Stimulated activated CD8-positive, alpha-beta memory T cell treated with anti-CD3 and anti-CD28 coated beads, Interleukin-2, amount 100 ng/mL, for 1 hour (primary cell): ENCODE data around the gene RTN4R.

ENCODE experiments used
- DNase-seq, 2 donors: peaks; one replicate each; pipeline ENCODE4 v3.0.0-alpha.2; 2020; ENCODE audit warnings: low read depth in 2 of 2

RTN4R gene

DNA sequence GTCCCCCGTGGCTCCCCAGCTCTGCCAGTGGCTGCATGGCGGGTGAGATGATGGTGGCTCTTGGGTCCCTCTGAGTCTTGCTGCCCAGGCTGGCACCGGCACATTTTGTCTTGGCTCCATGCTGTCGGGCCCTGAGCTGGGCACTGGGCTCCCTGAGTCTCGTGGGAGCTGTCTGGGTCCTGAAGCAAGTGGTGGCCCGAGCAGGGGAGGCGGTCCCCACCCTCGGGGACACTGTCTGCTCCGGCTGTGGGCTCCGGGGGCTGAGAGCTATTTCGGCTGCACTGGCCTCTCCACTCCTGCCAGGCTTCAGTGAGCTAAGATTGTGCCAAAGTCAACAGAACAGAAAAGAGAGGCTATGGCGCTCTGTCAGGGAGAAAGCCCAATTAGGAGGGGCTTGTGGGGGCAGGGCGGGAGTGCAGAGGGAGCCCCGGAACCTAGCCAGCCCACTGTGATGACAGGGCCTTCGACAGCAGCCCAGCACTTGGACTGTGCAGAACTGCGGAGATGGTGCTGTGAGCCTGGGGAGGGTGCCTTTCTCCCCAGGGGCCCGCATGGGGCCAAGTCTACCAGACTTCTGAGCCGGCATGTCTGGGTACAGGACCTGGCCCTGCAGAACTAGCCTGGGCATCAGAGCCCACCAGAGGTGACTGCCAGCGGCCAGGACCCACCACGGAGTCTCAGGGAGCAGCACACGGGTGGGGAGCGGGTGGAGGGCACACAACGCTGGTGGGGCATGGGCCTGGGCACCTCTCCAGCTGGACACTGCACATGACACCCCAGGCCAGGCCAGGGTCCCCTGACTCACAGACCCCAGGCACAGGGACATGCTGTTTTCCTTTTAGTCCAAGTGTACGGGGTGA lies 38.0 kb downstream of the RTN4R start:
- no peak for DNase-seq

DNA sequence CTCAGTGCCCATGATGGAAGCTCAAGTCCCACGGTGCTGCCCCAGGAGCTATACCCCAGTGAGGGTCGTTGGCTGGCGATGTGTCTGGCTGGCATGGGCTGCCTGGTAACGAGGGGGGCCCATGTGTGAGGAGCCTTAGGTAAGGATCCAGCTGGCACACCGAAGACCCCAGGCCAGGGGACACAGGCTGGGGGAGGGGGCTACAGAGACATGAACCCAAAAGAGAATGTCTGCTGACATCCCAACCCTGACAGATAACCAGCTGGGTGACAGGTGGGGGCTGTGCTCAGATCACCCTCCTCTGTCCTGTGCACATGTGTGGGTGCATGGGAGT lies 39.2 kb downstream of the RTN4R start:
- DNase-seq: no peak

DNA sequence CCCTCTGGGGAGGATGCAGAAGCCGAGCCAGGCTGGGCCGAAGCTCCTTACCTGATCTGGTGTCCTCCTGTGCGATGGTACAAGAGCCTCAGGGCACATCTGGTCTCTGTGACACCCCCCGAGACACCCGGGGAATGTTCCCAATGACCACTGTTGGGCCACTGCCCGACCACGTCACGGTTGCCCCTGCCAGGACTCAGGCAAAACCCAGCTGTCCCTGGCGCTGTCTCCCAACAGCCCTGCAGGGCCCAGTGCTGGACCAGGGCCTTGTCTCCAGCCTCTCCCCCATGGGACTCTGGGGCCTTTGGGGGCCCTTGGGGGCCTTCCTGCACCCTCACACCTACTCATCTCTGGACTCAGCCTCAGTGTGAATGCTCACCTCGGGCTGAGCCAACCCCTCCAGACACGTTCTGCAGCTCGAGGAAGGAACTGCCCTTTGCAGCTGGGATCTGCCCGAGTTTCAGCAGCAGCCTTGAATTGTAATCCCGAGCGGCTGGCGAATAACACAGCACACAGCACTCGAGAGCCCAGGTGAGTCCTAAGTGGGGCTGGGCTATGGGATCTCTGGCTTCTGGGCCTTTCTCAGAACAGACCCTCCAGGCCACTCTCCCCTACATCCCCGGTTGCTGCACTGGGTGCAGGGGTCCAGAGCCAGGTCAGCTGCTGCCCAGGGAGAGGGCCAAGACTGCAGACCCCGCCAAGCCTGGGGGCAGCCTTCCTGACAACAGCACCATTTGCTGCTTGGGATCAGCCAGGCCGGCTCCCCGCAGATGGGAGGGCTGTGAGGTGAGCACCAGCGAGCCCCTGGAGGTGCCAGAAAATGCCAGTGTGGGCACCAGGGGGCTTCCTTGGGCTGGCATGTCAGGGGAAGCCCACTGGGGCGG lies 39.8 kb downstream of the RTN4R start:
- DNase-seq: no peak

DNA sequence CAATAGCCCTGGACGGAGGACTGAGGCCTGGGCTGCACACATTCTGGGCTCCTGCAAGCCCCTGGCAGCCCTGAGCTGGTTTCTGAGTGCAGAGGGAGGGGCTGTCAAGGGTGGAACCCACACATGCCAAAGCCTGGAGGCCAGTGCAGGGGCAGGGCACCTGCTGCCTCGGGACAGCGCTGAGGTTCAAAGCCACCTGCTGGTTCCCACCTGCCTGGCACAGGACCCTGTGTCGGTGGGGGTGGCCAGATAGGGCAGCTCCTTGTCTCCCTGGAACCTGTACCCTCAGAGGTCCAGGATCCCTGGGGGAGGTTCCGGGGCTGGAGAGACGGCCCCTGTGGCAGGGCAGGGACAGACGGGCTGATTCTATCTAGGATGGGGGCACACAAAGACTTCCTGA lies 40.8 kb downstream of the RTN4R start:
- DNase-seq: no peak

DNA sequence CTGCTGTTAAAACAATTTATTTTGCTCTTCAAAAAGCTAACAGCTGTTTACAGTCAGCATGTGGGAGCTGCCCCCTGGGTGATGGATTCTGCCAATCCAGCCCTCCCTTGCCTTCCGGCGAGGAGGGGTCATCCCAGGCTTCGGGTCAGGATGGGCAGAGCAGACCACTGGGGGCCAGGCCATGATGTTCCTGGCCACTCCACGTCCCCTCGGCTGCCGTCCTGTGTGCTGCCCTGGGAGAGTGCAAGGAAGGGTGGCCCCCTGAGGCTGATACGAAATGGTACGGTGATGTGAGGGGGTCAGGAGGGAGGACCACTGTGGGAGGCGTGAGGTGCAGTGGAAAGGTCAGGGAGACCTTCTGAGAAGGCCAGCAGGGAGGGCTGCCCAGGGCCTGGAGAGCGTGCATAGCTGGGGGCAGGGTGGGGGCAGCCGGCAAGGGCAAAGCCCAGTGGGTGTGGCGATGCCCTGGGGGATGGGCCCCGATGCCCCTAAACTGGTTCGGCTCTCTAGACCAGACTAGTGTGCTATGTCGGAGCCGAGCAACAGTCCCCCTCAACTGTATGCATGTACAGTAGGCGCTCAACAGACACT lies 41.3 kb downstream of the RTN4R start:
- no peak for DNase-seq

DNA sequence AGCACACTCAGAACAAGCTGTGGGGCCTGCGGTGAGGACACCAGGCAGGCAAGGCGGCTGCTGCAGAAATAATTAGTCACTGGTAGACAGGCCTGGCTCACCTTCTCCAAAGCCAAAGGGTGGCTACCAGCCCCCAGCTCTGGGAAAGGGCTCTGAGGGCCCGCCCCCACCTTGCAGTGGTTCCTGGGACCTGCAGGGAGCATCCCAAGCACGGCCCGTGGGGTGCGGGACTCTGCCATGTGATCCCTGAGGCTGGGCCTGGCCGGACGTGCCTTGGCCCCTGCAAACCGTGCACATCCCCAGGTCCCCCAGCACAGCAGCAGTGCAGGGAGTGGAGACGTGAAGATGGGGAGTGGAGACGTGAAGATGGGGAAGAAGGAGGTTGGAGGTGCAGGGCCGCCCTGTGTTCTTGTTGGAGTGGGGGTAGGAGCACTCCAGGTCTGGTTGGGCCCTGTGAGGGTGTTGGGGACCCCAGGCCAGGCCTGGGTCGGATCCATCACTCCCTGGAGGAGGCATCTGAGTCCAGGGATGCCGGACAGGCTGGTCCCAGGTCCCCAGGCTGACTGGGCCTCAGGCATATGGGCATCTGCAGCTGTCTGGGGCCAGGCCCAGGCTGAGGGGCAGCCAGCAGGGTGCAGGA lies 41.9 kb downstream of the RTN4R start:
- no peak for DNase-seq

DNA sequence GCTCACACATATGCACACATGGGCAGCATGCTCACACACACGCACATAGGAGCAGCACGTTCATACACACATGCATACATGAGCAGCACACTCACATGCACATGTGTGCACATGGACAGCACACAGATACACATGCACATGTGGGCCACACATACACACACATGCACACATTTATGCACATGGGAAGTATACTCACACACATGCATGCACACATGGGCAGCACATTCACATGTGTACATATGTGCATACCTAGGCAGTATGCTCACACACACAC lies 42.5 kb downstream of the RTN4R start:
- no peak for DNase-seq

DNA sequence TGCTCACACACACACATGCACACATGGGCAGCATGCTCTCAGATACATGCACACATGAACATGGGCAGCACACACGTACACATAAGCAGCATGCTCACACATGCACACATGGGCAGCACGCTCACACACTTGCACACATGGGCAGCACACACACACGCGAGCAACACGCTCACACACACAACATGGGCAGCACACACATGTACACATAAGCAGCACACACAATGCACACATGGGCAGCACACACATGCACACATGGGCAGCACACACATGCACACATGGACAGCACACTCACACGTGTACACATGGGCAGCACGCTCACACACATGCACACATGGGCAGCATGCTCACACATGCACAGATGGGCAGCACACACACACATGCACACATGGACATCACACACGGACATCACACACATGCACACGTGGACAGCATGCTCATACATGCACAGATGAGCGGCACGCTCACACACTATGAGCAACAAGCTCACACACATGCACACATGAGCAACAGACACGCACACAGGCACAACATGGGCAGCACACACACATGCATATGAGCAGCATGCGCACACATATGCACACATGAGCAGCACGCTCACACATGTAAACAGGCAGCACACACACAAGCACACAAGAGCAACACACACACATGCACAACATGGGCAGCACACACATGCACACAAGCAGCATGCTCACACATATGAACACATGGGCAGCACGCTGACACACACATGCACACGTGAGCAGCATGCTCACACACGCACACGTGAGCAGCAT lies 43.0 kb downstream of the RTN4R start:
- DNase-seq: no peak

DNA sequence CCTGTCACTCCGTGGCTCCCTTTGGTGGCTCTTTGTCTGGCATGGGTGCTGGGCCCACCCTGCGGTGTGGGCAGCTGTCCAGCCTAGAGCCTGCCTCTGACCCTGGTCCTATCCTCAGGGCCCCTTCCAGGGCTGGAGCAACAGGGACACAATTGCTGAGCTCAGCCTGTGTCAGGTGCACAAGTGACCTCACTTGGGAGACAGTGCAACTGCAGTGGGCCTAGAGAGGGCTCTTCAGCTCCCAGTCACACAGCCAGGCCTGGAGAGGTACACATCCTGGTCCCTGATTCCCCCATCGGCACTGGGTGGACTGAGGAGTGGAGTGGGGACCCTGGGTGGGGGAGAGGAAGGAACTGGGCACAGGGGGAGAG lies 43.9 kb downstream of the RTN4R start:
- no peak for DNase-seq

DNA sequence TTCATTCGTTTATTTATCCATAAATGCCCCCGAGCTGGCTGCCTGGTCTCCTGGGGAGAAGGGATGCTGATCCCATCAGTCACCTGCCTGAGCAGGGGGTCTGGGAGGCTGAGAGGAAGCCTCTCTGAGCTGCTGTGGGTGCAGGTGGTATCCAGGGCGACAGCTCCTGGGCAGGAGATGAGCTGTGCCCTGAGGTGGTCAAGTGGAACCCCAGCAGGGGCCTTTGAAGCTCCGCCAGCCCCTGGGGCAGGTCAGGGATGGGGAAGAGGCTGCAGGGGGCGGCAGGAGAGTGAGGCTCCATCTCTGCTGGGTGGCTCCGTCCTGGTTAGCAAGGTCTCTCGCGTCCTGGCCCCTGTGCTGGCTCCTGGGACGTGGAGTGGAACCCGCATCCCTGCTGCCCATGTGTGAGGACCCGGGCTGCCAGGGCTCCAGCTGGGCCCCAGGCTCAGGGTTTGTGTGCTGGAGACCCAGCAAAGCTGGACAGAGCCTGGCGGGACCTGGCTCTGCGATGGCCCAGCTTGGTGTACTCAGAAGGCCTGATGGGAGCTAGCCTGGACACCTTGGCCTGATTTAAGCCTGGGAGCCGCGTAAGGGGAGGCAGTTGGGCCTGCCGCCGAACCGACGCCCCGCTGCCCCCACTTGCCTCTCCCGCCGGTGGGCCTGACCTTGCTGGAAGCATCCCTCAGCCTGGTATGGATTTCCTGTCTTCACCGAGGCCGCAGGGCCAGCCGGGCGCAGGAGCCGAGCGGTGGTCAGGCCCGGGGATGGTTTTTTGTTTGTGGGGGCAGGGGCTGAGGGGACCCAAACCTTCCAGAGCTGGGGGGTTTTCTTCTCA lies 44.5 kb downstream of the RTN4R start:
- no peak for DNase-seq

DNA sequence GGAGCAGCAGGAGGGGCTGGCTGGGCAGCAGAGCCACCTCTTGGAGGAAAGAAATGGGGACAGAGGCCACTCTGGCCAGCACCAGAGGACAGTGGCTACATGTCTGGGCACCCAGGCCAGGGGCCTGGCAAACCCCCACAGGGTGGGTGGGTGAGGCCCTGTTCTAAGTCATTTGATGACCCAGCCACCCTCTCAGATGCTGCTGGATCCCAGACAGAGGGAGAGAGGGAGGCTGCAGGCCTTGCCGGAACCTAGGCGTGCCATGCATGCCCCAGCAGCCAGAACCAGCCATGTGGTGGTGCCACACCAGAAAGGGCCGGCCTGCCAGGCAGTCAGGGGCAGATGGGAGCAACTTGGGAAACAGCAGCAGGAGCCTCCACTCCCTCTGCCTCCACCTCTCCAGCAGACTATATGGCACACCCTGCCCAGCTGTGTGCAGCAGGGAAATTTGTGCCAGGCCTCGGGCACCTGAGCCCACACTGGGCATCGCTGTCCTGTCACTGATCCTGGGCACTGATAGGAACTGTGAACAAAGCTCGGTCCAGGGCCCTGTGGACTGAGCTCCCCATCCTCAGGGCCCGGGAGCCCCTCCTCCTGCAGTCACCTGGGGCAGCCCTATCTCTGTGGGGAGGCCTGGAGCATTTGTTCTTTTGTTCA lies 45.2 kb downstream of the RTN4R start:
- DNase-seq: no peak

DNA sequence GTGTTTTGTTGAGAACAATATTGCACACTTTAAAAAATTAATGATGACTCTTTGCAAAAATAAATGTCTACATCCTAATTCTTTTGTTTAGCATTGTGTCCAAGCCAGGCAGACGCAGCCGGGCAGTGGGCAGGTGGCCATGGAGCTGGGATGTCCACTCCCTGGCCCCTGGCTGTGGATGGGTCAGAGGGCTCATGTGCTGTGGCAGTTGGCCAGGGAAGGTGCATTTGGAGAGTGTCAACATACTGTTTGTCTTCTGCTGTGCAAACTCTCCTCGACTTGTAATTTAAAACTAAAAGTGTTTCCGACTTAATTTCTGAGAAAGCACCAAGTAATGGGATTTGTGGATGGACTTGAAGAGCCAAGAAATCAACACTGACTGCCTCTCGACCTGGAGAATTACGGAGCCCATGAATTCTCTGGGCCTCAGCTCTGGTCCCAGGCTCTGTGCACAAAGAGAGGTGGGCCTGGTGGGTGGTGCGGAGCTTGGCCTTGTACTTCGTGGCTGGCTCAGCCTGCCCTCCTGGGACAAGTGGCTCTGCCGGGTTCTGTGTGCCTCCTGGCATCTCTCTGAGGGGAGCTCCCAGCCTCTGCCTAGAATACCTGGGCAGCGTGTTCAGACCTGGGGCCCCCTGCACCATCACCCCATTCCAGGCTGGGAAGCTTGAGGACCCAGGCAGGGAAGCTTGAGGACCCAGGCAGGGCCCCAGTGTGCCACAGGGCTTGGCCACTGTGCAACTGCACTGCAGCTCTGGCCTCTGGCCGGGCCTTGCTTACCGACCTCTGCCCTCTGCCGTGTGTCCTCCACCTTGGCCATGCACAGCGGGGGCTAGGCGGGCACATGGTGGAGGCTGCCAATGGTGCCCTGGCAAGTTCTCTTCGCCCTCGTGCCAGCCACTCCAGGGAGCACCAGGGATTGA lies 46.4 kb downstream of the RTN4R start:
- DNase-seq: no peak

DNA sequence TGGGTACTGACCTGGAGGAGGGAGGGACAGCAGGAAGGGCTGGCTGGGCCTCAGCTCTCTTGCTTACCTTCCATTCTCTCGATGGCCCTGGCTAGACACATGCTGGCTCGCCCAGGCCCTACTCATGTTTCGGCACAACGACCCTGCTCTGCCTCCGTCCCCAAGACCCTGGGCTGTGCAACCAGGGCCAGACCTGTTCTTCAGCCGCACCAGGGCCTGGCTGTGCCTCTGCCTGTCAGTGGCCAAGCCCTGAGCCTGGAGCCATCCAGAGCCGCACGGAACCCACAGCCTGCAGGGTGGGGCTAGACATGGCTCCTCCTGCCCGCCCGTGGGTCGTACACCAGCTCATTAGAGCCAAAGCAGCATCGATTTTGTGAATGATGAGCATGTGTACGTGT lies 47.5 kb downstream of the RTN4R start:
- DNase-seq: no peak

DNA sequence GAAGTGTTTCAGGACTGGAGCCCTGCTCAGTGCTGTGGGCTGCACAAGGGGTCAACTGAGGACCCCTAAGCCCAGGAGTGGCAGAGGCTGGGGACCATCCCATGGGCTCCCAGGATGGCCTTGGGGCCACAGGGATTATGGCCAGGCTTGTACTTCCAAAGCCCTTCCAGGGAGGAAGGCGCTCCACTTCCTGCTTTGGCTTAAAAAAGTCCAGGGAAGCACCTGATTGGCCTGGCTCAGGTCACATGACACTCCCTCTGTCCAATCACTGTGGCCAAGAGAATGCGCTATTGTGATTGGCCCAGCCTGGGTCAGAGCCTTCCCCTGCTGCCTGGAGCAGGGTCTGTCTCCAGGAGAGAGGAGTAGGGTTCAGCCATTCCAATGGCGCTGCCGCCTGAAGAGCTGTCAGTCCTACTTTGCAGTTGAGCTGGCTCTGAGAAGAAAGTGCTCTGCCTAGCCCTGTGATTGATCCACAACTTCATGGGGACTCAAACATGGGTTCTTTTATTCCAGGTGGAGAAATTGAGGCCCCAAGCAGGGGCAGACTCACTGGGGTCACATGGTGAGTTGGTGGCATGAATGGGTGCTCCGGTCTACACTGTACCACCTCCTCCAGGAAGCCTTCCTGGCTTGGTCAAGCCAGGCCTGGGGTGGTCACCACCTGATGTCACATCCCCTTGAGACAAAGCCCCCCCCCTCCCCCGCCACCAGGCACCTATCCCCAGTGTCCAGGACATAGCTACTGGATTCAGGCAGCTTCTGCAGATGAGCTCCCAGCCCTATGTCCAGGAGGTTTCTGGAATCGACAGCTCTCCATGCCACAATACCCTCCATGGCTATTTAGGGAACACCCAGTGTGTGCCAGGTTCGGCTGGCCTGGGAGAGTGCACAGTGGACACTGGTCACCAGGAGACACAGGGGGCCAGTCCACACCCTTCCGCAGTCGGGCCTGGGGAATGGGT lies 48.2 kb downstream of the RTN4R start:
- DNase-seq: no peak

DNA sequence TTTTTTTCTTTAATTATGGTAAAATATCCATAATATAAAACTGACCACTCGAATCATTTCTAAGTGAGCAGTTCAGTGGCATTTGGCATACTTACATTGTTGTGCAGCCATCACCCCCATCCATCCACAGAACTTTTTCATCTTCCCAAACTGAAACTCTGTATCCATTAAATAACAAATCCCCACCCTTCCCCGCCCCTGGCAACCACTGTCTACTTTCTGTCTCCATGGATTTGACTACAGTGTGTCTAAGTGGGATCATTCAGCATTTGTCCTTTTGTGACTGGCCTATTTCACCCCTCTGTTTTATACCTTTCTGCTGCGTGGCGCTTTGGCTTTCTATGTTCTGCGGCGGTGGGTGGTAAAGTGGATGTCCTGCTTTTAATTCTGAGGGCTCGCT lies 49.1 kb downstream of the RTN4R start:
- DNase-seq: no peak

DNA sequence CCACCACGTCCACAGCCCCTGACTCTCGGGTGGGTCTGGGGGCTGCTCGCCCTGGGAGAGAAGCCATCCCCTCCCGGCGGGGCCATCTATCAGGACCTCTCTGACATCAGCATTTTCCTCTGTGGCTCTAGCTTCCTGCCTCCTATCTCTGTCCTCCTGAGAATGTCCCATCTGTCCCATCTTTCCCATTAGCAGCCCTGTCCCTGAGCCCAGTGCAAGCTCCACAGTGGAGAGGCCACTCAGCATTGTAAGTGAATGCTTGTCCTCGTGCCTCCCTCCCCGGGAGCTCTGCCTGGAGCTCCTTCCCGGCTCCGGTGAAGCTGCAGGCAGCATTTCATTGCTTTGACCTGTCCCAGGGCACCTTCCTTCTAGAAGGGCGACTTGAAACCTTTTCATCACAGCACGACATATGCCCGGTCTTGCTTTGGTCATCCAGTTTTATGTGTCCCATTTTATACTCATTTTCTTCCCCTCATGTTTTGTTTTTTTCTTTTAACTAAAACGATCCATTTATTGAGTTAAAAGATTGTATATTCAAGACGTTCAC lies 49.7 kb downstream of the RTN4R start:
- DNase-seq: no peak

DNA sequence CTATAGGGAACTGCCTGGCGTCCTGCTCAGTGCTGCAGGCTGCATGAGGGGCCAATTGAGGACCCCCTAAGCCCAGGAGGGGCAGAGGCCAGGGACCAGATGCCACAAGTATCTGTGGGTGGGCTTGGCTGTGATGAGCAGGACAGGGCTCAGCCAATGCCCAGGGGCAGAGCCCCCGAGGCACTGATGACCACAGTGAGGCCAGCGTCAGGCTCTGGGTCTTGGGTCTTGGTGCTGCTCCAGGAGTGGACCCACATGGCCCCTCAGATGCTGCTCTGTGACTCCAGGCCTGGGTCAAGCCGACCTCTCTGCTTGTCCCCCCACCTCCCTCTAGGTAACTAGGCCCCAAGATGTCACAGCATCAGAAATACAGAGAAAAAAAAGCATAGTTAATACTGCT lies 50.6 kb downstream of the RTN4R start:
- DNase-seq: no peak
